HFF-Myc (cell line): ENCODE results near the gene ENOX1.
A peak's percentile ranks its signal among the peaks of the same experiment; 100 is the strongest.

Experiments
- DNase-seq: peaks from one replicate; pipeline ENCODE4 v3.0.0-alpha.2; 2011; ENCODE audit warnings: low read depth; ENCODE audit errors: extremely low read depth
- H3K4me3 ChIP-seq: replicated peaks from 2 replicates; pipeline ENCODE4 v1.5.1; 2011; ENCODE audit warnings: low read depth, mild to moderate bottlenecking, control low read depth, low read length
- CTCF ChIP-seq: IDR thresholded peaks from 2 replicates; pipeline ENCODE4 v1.5.1; 2012; ENCODE audit warnings: mild to moderate bottlenecking, low read depth, low read length, control low read depth; ENCODE audit errors: missing control alignments

Gene ENOX1

GRCh38 chr13:43408274-43408673 lies 378.5 kb downstream of the ENOX1 start:
- no peak for TF ChIP-seq CTCF
- no peak overlapping the region for H3K4me3 ChIP-seq
- DNase-seq: no peak

GRCh38 chr13:43407023-43407581 lies 379.7 kb downstream of the ENOX1 start:
- H3K4me3 ChIP-seq: no peak overlapping the region

GRCh38 chr13:43405457-43405856 lies 381.3 kb downstream of the ENOX1 start:
- peak; percentile 43 for DNase-seq
- H3K4me3 ChIP-seq: no peak overlapping the region
- no peak for TF ChIP-seq CTCF

More at GRCh38 chr13:43407023-43407581, 379.7 kb downstream of the ENOX1 start:
- TF ChIP-seq CTCF: no peak
- no peak for DNase-seq

- DNase-seq: no peak
- no peak for TF ChIP-seq CTCF
These were observed 384.4 kb downstream of the ENOX1 start for GRCh38 chr13:43402380-43402779.

GRCh38 chr13:43401361-43401760 lies 385.4 kb downstream of the ENOX1 start:
- no peak for TF ChIP-seq CTCF

More at GRCh38 chr13:43402380-43402779, 384.4 kb downstream of the ENOX1 start:
- H3K4me3 ChIP-seq: no peak overlapping the region

GRCh38 chr13:43397111-43397510 lies 389.7 kb downstream of the ENOX1 start:
- no peak for DNase-seq
- no peak for TF ChIP-seq CTCF
- H3K4me3 ChIP-seq: no peak overlapping the region

More at GRCh38 chr13:43401361-43401760, 385.4 kb downstream of the ENOX1 start:
- H3K4me3 ChIP-seq: no peak overlapping the region
- DNase-seq: no peak

- no peak for TF ChIP-seq CTCF
- no peak for DNase-seq
- no peak overlapping the region for H3K4me3 ChIP-seq
These were observed 395.7 kb downstream of the ENOX1 start for GRCh38 chr13:43391036-43391435.
